MCF 10A (cell line): Measurements from ENCODE around the gene VILL. TPM values are rescaled to one million over a fixed set of nuclear protein-coding genes. Genes with fewer than 3 reads are reported as not detected.

Experiments
- BruUV-seq: library from RNA; stranded (reverse); fragments of 400-500 nt; replicated peaks from 2 replicates; lab custom pipeline; 2021; lab: Mats Ljungman, UMichigan
- CTCF ChIA-PET: fragments of 300-600 bp; sonication (Branson Sonifier 250); formaldehyde crosslinking; extraction: SDS; loops from one replicate; lab custom pipeline; 2021; ENCODE audit warnings: antibody characterized with exemption, inconsistent platforms; lab: Yijun Ruan, JAX
- POLR2A ChIA-PET: fragments of 300-600, 350-650 bp; sonication (Branson Sonifier 250); formaldehyde crosslinking; extraction: SDS; loops from one replicate; lab custom pipeline; 2020; ENCODE audit warnings: antibody characterized with exemption, inconsistent platforms; lab: Yijun Ruan, JAX
- DNase-seq: peaks from one replicate; pipeline ENCODE4 v3.0.0-alpha.2; 2018; ENCODE audit not compliant: unreplicated experiment
- H3K27ac Mint-ChIP-seq: one replicate; pipeline ENCODE4 v1.8.0; 2022; ENCODE audit warnings: mild to moderate bottlenecking, low read depth, mixed read lengths; ENCODE audit not compliant: unreplicated experiment
- H3K27me3 Mint-ChIP-seq: one replicate; pipeline ENCODE4 v1.8.0; 2022; ENCODE audit warnings: mixed read lengths; ENCODE audit not compliant: insufficient read depth, unreplicated experiment
- H3K36me3 Mint-ChIP-seq: one replicate; pipeline ENCODE4 v1.8.0; 2022; ENCODE audit warnings: mild to moderate bottlenecking, moderate library complexity, mixed read lengths; ENCODE audit not compliant: insufficient read depth, unreplicated experiment
- H3K4me1 Mint-ChIP-seq: one replicate; pipeline ENCODE4 v1.8.0; 2022; ENCODE audit warnings: mixed read lengths; ENCODE audit not compliant: insufficient read depth, unreplicated experiment
- H3K4me3 Mint-ChIP-seq: one replicate; pipeline ENCODE4 v1.8.0; 2022; ENCODE audit warnings: mild to moderate bottlenecking, moderate library complexity, mixed read lengths; ENCODE audit not compliant: unreplicated experiment
- H3K9me3 Mint-ChIP-seq: one replicate; pipeline ENCODE4 v1.8.0; 2022; ENCODE audit warnings: mixed read lengths; ENCODE audit not compliant: unreplicated experiment
- intact Hi-C: fragments of 100-400 bp; cut with micrococcal nuclease; formaldehyde crosslinking; loops from 2 replicates; pipeline ENCODE4 v1.14.1; 2022
- total RNA-seq: library from RNA; stranded (reverse); gene quantifications from 2 replicates; pipeline ENCODE4 v1.2.3, GENCODE V29; 2022
- TF ChIP-seq, protein P1 (sequence below): fragments of 200-600 bp; IDR thresholded peaks from one replicate; pipeline ENCODE4 v1.8.0; 2022; ENCODE audit warnings: antibody characterized with exemption, mild to moderate bottlenecking; ENCODE audit not compliant: unreplicated experiment

VILL gene
- total RNA-seq, 1 experiment from 2014 or later, result not detected

DNA sequence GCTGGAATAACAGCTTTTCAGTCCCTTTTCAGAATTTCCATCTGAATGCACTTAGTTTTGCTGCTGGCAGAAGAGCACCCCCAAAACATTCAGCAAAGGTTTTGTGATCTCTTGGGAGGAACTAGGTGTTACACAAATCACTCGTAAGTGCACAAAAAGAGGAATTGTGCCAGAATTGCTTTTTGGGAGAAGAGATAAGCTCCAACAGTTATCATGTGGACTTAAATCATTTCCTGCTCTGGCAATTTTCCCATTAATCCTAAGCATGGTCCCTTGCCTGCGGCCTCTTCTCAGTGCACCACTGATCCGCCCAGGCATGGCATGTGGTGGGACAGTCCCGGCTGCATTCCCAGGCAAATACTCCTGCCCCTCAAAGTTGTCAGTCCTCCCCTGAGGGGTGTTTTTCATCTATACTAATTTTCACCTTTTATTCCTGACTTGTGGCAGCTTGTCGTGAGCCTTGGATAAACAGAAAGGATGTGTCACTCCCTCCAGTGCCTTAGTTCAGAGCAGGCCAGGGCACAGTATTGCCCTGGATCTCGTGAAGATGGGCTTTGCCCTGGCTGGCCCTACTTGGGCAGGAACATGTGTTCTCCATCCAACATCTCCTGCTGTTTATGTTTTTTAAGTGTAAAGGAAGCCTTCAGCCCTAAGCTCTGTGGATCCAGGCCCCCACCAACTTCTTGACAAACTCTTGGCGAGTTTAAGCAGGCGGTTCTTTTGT is 44.6 kb upstream of the VILL start:
- ChIA-PET CTCF (interaction anchor here (0.6 to 3.0 kb wide), 12 partner anchors 11 to 91 kb away, joined by 3 to 25 read pairs (median 3); no protein-coding TSS in a partner anchor), POLR2A (interaction anchor here (0.6 to 2.7 kb wide), 17 partner anchors 10 to 516 kb away, joined by 3 to 12 read pairs (median 4); no protein-coding TSS in a partner anchor)
- DNase-seq, result peak; percentile 88
- peak overlapping the region; percentile 90 for H3K27ac Mint-ChIP-seq
- no peaks in the 10 kb centered on the region for H3K27me3 Mint-ChIP-seq
- TF ChIP-seq, protein P1, sequence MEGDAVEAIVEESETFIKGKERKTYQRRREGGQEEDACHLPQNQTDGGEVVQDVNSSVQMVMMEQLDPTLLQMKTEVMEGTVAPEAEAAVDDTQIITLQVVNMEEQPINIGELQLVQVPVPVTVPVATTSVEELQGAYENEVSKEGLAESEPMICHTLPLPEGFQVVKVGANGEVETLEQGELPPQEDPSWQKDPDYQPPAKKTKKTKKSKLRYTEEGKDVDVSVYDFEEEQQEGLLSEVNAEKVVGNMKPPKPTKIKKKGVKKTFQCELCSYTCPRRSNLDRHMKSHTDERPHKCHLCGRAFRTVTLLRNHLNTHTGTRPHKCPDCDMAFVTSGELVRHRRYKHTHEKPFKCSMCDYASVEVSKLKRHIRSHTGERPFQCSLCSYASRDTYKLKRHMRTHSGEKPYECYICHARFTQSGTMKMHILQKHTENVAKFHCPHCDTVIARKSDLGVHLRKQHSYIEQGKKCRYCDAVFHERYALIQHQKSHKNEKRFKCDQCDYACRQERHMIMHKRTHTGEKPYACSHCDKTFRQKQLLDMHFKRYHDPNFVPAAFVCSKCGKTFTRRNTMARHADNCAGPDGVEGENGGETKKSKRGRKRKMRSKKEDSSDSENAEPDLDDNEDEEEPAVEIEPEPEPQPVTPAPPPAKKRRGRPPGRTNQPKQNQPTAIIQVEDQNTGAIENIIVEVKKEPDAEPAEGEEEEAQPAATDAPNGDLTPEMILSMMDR, result no peak
- peaks cover 42% of the 10 kb centered on the region for H3K4me1 Mint-ChIP-seq
- H3K36me3 Mint-ChIP-seq, result peaks cover 14% of the 10 kb centered on the region
- no TSS peak for BruUV-seq
- intact Hi-C loops, result no loop called here
- H3K9me3 Mint-ChIP-seq, result no peaks in the 10 kb centered on the region
- peak overlapping the region; percentile 65 for H3K4me3 Mint-ChIP-seq

DNA sequence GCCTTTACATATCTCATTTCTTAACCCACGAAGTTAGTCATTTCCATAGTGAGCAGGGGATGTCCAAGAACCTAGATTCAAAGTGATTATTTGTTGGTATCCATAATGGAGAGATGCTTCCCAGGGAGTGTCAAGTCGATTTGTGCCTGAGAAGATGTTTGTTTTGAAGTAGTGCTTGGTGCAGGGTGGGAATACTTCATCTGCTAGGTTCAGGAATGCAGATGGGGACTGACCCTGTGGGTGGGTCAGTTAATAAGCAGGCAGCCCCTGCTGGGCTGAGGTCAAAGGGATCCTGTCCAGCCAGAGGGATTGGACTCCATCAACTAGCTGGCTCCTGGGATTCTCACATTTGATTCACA is 44.1 kb upstream of the VILL start:
- Mint-ChIP-seq H3K4me1 (peaks cover 42% of the 10 kb centered on the region), H3K9me3 (no peaks in the 10 kb centered on the region), H3K27me3 (no peaks in the 10 kb centered on the region), H3K4me3 (peak overlapping the region; percentile 65), H3K36me3 (peaks cover 19% of the 10 kb centered on the region), H3K27ac (peak overlapping the region; percentile 90)
- TF ChIP-seq, protein P1, result no peak
- BruUV-seq, result no TSS peak
- CTCF ChIA-PET, result interaction anchor here (0.6 to 3.0 kb wide), 7 partner anchors 11 to 173 kb away, joined by 3 to 25 read pairs (median 3); no protein-coding TSS in a partner anchor
- intact Hi-C loops, result no loop called here
- DNase-seq, result no peak
- POLR2A ChIA-PET, result interaction anchor here (0.5 to 2.7 kb wide), 12 partner anchors 15 to 581 kb away, joined by 3 to 12 read pairs (median 4); no protein-coding TSS in a partner anchor

DNA sequence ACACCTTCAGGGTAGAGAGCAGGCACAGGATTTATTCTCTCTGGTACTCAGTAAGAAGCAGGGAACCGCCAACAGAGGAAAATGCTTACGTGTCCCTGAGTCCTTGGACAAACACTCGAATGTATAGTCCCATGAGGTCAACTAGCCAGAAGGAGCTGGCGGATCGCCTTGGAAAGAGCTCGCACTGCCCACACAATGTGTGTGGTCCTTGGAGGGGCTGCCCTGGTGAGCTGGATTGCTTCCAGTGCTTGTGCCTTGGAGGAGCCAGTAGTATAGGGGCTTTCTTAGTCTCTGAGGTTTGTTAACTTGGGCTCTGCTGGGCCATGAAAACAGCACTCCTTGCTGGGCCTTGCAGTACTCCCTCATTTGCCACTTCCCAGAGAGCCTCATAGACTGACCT is 40.7 kb upstream of the VILL start:
- Mint-ChIP-seq H3K9me3 (peaks cover 11% of the 10 kb centered on the region), H3K4me1 (peaks cover 17% of the 10 kb centered on the region), H3K4me3 (no peak overlapping the region), H3K27ac (no peak overlapping the region), H3K27me3 (no peaks in the 10 kb centered on the region), H3K36me3 (peaks cover 43% of the 10 kb centered on the region)
- intact Hi-C loops, result no loop called here
- TF ChIP-seq, protein P1, result no peak
- no peak for DNase-seq
- CTCF ChIA-PET, result interaction anchor here (1.0 to 1.6 kb wide), 3 partner anchors 18 to 94 kb away, joined by 3 to 7 read pairs (median 3); no protein-coding TSS in a partner anchor
- POLR2A ChIA-PET, result no interaction called here
- no TSS peak for BruUV-seq

DNA sequence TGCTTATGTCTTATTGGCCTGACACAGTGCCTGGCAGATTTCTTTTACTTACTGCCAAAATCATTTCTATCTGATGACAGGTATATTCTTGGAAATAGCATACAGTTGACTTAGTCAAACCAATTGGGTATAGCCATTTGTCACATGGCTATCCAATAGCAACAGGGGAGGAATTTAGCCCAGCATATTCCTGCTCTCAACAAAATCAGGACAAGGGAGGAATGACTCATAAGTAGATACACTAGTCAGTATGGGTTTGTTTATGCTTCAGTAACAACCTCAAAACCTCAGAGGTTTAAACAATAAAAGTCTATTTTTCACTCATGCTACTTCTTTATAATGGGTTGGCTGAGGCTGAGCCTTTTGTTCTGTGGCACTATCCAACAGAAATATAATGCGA is 38.0 kb upstream of the VILL start:
- BruUV-seq, result no TSS peak
- Mint-ChIP-seq H3K27ac (no peak overlapping the region), H3K4me1 (no peaks in the 10 kb centered on the region), H3K27me3 (no peaks in the 10 kb centered on the region), H3K4me3 (no peak overlapping the region), H3K9me3 (peaks cover 11% of the 10 kb centered on the region), H3K36me3 (peaks cover 54% of the 10 kb centered on the region)
- DNase-seq, result no peak
- TF ChIP-seq, protein P1, result no peak
- POLR2A ChIA-PET, result no interaction called here
- intact Hi-C loops, result no loop called here
- CTCF ChIA-PET, result interaction anchor here (1.5 to 10.3 kb wide), 3 partner anchors 15 to 51 kb away, joined by 3 to 81 read pairs (median 6); no protein-coding TSS in a partner anchor
